Activated gamma-delta T cell (primary cell): Measurements from ENCODE around the gene HBEGF.
A peak's percentile ranks its signal among the peaks of the same experiment; 100 is the strongest.
"Not testable (repeated sequence)": the region's sequence is repeated elsewhere in the genome, so short reads cannot be mapped to it uniquely, and the experiment has no call there.

Source experiments
- DNase-seq: peaks from one replicate; lab custom pipeline; 2025; lab: John Stamatoyannopoulos, UW

Gene HBEGF

DNA sequence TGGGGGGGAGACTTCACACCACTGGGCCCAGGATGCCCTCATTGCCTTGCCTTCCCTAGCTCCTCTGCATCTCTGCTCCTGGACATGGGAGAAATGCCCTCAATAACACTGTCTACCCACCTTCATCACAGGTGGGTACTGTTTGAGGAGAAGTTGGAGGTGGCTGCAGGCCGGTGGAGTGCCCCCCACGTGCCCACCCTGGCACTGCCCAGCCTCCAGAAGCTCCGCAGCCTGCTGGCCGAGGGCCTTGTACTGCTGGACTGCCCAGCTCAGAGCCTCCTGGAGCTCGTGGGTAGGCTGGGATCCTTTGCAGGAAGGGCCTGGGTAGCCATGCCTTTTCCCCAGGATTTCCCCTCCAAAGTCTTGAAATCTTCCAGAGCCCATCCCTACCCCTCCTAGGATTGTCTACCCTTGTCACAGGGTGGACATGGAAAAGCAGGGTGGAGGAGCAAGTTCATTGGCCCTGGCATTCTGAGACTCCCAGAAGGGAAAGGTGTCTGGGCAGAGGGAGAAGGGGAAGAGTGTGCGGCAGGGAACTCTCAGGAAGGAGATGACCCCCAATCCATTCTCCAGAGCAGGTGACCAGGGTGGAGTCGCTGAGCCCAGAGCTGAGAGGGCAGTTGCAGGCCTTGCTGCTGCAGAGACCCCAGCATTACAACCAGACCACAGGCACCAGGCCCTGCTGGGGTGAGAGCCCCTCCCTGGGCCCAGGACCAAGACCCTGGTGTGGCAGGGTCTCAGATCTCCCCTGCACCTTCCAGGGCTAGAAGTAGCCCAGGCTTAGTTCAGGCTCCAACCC, 14.5 kb upstream of the HBEGF start:
- DNase-seq = no peak

DNA sequence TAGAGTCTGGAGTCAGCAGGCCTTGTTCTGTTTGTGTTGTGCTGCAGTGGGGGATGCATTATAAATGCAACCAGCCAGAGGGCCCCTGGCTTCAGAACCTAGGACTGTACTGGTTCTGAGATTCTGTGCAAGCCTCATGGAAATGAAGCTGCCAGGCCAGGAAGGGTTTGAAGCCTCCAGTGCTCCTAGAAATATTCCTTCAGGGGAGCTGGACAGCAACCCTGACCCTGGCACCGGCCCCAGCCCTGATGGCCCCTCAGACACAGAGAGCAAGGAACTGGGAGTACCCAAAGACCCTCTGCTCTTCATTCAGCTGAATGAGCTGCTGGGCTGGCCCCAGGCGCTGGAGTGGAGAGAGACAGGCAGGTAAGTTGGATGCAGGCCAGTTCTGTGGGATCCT, 13.7 kb upstream of the HBEGF start, which contains the start of gene SLC4A9:
SLC4A9 (plus strand) TSS at position 94 of the 400 bp plus-strand sequence; CDS start at position 137, 43 bp downstream.
- no peak for DNase-seq

DNA sequence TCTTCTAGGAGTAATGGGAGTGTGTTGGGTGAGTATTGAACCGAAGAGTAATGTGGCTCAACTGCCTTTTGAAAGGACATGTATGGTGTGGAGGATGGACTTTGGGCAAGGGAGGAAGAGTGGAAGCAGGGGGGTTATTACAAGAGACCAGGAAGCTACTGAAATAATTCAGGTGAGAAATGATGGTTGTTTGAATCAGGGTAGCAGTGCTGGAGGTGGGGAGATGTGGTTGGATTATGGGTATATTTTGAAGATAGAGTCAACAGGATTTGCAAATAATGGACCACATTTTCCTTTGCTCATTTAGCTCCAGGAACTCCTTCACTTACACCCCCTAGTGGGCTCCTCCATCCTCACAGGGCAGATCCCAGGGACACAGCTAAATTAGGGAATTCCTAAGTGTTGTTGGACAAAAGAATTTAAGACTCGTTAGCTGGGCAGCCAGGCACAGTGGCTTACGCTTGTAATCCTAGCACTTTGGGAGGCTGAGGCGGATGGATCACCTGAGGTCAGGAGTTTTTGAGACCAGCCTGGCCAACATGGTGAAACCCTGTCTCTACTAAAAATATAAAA, 12.4 kb upstream of the HBEGF start:
- DNase-seq = no peak

DNA sequence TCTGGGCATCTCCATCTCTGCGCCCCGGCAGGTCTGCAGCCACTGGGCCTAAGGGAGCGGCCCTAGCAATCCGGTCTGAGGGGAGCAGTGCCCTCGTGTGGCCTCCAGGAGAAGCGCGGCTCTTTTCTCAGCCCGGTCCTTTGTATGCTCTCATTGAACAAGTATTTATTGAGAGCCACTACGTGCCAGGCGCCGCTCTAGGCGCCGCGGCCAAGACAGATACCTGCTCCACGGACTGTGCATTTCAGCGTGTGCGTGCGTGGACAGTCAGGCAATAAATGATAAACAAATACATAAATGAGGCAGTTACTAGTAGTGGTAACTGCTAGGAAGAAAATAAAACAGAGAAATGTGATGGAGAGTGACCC, 11.3 kb upstream of the HBEGF start:
- DNase-seq = peak; percentile 18

DNA sequence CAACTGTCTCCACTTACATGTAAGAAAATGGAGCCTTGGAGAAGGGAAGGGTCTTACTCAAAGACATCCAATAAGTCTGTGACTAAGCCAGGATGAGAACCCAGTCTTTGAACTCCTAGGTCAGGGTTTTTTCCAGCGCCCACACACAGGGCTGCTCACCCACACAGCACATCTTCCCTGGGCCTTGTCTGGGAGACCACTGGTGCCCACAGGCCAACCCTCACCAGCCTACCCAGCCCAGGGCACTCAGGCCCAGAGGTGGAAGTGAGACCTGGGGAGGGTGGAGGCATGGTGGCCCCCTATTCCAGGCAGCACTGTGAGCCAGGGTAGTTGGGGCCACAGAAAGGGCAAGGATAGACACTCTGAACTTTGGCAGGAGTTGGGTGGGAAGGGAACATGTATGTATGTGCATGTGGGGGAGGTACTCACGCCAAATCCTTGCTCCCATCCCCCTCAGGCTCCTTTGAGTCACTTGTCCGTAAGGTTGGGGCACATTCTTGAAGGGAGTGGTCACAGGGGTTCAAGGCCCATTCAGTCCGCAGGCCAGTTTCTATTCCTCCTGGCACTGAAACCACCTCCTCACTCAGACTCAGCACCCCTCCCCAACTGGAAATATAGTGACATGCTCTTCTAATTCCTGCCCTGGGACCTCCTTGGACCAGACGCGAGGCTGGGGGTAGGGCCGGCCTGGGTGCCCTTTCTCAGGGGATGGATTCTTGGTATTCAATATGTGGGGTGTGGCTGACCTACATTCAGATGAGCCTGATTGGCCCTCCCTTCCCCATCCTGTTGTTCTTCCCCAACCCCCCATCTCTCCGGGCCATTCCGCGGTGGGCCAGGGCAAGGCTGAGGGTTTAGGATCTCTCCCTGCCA, 10.7 kb upstream of the HBEGF start:
- no peak for DNase-seq

DNA sequence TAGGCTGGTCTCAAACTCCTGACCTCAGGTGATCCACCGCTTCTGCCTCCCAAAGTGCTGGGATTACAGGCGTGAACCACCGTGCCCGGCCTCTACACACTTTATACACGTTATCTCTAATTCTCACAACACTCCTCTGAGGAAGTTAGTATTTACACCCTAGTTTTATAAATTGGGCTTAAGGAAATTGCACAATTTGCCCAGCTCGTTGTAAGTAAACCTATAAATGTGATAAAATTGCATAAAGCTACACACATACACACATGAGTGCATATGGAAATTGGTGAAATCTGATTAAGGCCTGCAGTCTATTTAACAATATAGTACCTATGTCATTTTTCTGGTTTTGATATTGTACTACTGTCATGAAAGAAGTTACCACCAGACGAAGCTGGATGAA, 9.1 kb upstream of the HBEGF start:
- no peak for DNase-seq

DNA sequence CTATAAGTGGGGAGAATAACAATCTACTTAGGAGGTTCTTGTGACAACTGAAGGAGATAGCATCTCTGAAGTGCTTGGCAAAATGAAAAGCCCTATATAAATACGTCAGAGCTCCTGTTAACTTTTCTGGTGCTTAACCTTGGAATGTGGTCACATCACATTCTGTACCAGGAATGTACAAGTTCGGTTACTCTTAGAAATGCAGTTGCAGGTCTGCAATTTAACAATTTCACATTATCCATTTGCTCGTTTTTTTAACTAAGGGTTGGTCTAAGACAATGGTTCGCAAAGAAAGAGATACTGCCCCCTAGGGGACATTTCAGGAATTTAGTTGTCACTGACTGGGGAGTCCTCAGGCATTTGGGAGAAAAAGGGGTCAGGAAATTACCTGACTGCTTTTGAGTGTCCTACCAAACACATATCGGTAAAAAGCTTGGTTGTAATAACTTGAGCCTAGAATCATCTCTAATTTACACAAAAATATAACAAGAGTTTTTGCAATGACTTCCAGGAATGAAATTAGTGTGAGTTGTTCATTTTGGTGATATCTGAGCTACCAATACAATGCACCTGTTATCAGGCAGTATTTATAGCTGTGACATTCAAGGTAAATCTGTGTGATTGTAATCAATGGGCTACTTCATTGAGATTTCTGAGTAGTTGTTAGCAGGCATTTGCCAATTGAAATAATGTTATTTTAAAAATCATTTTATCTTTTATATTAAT, 5.4 kb upstream of the HBEGF start:
- DNase-seq = no peak

DNA sequence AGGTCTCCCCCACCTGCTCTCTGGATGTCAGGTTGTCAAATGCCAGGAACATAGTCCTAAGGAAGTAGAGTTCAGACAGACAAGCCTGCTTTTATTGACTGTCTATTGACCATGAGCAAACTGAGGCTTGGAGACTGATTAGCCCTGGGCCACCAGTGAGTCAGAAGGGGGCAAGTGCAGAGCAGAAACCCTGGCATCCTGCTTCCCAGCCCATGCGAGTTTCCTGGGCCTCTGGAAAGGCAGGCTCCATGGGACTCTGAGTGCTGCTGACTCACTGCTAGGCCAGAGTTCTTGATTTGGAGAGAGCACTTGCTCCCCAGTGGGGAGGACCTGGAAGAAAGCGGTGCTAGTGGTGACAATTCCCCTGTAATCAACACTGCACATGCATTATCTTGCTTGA, 2.8 kb upstream of the HBEGF start:
- DNase-seq = no peak

DNA sequence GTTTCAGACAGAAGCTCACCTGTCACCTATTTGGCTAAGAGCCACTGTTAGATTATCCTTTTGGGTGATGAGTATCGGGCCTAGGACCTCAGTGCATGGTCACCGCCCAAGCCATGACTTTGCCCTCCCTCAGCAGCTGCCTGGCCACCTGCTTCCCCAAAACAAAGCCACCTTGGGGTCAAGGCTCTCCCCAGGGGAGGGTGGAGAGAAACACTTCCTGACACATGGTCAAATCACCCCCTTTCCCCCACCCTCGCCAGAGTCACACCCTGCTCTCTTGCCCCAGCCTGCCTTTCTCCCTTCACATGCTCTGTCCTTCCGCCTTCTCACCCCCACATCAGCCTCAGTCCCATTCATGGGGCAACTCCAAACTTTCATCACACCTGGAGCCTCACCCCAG, 1.7 kb upstream of the HBEGF start:
- no peak for DNase-seq

DNA sequence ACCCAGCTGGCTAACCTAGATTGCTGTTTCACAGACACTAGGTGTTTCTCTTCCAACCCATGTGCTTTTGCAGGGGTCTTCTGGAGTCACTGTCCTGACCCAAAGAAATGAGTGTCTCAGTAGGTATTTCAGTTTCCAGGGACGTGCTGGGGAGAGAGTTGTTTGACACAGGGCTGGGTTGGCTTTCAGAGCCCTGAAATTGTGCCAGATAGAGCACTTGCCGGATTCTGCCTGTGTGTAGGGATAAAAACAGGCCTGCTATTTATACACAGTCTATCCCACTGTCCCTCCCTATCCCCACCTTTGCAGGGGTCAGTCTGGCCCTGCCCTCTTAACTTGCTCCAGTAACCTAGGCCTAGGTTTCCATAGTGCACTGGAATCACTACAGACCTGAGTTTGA, 957 bp upstream of the HBEGF start:
- DNase-seq = no peak

DNA sequence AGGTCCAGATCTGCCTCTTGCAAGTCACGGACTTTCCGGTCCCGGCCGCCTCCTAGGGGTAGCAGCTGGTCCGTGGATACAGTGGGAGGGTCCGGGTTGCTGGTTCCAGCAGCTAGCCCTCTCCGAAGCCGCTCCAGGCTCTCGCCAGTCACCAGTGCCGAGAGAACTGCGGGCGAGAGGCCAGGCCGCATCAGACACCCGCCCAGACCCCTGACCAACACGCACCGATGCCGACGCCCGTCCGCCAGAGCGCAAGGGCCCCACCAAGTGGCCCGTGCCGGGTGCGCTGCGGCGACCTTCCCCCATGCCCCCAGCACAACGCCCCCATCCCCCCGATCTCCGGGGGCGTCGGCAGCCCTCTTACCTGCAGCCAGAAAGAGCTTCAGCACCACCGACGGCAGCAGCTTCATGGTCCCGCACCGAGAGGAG, 470 bp downstream of the HBEGF start:
- DNase-seq = no peak

DNA sequence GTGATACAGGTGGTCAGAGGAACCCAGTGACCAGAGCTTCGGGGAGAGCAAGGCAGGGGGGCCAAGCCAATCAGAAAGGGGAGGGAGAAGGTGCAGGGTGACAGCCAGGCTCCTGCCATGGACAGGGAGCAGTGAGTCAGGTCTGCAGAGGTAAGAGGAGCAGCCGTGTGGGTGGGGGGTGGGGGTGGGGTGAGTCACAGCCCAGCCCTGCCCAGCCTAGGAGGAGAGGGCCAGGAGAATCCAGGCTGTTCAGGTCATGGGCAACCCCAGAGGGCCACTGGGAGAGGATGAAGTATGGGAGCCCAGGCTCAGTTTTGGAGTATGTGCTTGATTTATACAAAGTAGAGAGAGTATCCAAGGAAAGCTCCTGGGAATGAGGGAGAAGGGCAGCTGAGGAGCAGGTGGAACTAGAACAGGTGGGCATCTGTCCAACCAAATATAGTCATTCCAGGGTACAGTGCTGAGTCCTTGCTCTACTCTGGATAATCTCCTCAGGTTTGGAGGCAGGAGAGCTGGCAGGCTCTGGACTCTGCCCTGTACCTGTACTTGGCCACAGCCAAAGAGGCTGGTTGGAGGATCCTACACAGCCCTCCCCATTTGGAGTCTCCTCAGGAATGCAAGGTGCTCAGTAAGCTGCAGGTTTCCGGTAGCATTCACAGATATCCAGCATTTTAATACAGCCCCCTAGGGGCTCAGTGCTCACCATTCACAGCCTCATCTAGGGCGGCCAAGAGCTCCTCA, 1.6 kb downstream of the HBEGF start:
- DNase-seq = no peak

DNA sequence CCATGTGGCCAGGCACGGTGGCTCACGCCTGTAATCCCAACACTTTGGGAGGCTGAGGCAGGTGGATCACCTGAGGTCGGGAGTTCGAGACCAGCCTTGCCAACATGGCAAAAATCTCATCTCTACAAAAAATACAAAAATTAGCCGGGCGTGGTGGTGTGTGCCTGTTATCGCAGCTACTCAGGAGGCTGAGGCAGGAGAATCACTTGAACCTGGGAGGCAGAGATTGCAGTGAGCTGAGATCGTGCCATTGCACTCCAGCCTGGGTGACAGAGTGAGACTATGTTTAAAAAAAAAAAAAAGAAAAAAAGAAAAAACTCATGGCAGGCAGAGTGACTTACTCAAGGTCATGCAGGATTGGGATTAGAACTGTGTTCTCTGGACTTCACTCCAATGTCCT, 2.6 kb downstream of the HBEGF start:
- DNase-seq = not testable (repeated sequence)

DNA sequence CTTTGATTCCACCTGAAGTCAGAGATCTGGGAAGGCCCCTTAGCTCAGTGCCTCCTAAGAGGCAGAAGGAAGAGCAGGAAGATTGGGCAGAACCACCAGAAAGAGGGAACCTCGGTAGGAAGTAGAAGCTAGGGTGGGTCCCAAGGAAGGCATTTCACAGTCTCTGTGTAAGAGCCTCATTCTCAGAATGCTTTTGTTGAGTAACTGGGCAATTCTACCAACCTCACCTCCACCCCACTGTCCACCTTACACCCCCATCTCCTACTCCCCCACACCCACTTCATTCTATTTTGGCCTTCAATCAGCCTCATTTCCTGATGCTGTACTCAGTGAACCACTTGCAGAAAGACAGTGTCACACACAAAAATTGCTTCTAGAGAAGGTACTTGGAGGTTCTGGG, 3.5 kb downstream of the HBEGF start:
- no peak for DNase-seq

DNA sequence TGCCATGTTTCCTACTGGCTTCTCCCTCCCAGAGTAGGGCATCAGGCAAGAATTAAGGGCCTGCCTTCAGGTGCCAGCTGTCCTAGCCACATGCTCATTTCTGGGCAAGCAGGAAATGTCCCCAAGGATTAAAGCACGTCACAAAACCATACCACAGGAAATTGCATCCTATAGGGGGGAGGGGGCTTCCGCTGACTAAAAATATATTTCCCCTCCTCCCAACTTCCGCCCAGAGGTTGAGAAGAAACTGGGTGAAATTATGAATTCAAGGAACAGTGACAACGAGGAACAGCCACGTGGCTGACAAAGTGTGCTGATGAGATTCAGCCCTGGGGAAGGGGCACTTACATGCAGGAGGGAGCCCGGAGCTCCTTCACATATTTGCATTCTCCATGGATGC, 4.1 kb downstream of the HBEGF start:
- no peak for DNase-seq

DNA sequence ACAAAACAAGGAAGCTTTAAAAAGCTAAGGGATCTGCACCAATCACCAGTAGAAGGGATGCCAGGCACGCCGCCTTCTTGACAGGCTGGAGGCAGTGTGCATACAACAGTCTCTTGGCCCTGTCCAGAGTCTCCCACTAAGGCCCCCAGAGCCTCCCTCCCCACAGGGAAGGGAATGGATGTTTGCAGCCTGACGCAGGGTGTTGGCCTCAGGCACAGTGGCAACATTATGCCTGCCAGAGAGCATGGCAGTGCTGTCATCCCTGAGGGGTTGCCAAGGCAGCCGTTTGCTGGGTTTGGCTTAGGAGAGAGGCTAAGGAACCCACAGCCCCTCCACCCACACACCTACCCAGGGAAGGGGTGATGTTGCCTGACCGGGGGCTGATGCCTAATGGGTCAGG, 4.8 kb downstream of the HBEGF start:
- no peak for DNase-seq

DNA sequence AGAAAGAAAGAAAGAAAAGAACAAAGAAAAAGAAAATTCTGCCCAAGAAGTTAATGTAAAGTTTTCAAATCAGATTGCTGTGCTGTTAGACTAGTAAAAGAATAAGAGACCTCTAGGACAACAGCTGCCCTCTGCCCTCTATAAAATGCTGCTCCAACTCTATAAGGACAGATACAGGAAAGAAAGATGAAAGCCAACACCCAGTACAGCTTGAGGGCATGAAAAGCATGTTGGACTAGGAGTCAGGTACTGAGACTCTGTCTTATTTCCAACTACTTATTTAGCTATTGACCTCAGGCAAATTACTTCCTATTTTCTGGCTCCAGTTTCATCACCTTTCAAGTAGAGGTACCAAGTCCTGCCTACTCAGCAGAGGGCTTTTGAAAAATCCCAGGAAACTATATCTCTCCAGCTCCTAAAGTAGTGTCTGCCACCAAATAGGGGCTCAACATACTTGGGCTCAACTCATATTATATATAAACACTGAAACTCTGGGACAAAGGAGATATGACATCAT, 5.7 kb downstream of the HBEGF start:
- DNase-seq = no peak

DNA sequence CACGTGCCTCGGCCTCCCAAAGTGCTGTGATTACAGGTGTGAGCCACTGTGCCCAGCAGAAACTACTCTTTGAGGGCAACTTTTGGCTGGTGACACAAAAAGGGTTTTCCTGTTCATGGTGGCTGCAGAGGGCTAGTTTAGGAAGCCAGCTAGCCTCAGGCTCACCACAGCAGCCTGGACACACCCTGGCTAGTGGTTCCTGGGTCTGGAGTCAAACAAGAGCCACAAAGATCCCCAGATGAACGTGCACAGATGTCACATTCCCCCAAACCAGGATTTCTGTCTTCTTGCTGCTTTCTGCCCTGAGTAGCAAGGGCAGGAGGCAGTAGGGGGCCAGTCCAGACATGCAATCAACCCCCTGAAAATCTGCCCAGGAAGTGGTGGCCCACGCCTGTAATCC, 6.8 kb downstream of the HBEGF start:
- no peak for DNase-seq

DNA sequence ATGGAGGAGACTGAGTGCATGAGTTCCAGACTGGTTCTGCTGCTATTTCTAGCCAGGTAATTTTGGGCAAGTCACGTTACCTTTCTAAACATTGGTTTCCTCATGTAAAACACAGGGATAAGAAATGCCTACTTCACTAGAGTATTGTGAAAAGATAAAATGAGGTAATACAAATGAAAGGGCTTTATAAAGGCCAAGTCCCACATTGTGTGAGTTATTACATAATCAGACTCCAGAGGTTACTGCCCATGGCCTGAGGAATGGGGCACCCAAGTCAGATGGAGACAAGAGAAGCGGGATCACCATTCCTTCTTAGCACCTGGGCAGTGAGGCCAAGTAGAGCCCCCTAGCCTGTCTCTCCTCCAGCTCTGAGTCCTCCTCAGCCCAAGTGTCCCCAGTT, 7.5 kb downstream of the HBEGF start:
- no peak for DNase-seq

DNA sequence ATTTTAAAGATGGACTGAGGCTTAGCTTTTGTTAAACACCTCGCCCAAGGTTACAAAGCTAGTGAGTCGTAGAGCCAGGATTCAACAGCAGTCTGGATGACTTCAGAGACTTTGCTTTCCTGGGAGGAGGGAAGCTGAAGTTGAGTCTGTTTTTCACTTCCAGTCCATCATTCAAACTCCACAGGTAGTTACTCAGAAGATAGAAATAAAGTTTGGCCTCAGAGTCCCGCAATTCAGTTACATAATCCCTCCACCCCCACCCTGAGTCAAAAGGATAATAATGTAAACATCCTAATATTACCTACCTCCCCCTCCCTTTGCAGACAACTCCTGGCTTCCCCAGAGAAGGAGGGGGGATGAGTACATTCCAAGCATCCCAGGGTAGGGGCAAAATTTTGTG, 8.1 kb downstream of the HBEGF start:
- DNase-seq = no peak

DNA sequence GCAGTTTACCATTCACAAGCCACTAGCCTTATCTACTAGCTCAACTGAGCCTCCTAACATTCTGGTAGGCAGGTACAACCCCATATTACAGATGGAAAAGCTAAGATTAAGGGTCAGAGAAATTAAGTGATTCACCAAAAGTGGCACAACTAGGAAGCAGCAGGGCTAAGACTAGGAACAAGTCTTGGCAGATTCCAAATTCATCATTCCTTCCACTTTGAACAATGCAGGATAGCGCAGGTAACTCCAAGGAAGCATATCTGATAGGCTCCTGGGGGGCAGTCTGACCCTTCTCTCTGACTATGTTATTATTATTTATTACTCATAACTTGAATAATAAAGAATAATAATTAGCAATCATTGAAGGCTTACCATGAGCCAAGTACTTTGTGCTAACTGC, 8.5 kb downstream of the HBEGF start:
- no peak for DNase-seq
